Measurements from ENCODE around the gene MED15. TPM values are rescaled to one million over a fixed set of nuclear protein-coding genes. Genes with fewer than 3 reads are reported as not detected.

Gene MED15
- total and polyA plus RNA-seq, 2 donors from 2014 or later: 31.7 to 102 TPM

DNA sequence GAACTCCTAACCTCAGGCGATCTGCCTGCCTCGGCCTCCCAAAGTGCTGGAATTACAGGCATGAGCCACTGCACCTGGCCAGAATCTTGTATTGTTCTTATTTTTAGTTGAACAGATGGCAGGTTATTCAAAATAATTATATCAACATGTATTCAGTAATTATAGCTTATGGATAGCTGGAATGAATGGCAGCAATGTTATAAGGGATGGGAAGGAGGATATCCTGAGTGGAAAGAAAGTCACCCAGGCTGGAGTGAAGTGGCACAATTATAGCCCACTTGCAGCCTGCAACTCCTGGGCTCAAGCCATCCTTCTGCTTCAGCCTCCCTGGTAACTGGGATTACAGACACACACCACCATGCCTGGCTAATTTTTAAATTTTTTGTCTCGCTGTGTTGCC, 88.1 kb downstream of the MED15 start:
- Histone ChIP-seq H3K4me1 (ENCODE audit: control insufficient read depth in 2 of 3, insufficient read depth in 2 of 3, low read depth in 1 of 3, low read length in 3 of 3) (no peaks in the 10 kb centered on the region), H3K27me3 (ENCODE audit: control insufficient read depth, insufficient read depth, low read length) (no peaks in the 10 kb centered on the region), H3K36me3 (ENCODE audit: control insufficient read depth in 2 of 3, insufficient read depth in 3 of 3, low read length in 3 of 3) (no peaks in the 10 kb centered on the region), H3K9me3 (ENCODE audit: control insufficient read depth in 2 of 3, insufficient read depth in 1 of 3, low read length in 3 of 3) (no peaks in the 10 kb centered on the region), H3K4me3 (ENCODE audit: low read length in 3 of 3) (no peak overlapping the region), H3K27ac (ENCODE audit: low read depth in 2 of 2, low read length in 2 of 2) (no peak overlapping the region), H3K9ac (ENCODE audit: low read length in 3 of 3) (no peak overlapping the region)
- intact Hi-C loops (cut with DNase I): no loop called here
- FAIRE-seq (no peak), DNase-seq (no peak)
- TF ChIP-seq, protein P1, sequence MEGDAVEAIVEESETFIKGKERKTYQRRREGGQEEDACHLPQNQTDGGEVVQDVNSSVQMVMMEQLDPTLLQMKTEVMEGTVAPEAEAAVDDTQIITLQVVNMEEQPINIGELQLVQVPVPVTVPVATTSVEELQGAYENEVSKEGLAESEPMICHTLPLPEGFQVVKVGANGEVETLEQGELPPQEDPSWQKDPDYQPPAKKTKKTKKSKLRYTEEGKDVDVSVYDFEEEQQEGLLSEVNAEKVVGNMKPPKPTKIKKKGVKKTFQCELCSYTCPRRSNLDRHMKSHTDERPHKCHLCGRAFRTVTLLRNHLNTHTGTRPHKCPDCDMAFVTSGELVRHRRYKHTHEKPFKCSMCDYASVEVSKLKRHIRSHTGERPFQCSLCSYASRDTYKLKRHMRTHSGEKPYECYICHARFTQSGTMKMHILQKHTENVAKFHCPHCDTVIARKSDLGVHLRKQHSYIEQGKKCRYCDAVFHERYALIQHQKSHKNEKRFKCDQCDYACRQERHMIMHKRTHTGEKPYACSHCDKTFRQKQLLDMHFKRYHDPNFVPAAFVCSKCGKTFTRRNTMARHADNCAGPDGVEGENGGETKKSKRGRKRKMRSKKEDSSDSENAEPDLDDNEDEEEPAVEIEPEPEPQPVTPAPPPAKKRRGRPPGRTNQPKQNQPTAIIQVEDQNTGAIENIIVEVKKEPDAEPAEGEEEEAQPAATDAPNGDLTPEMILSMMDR (IDR thresholded peaks at IDR 0.05; ENCODE audit: borderline replicate concordance, extremely low read depth, insufficient read depth): no peak

DNA sequence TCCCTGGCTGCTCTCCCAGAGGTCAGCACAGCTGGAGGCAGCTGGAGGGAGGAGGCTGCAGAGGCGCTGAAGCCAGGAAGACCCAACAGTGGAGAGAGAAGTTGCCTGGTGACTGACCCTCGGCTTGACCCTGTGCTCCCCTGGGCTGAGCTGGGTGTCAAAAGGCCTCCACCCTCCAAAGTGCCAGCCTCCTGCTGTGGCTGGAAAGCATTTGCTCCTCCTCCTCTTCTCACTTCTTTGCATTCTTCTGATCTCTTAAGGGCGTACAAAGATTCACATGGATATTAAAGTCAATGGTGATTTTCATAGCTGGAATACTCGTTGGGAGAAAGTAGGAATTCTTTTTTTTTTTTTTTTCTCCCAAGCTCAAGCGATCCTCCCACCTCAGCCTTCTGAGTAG, 91.7 kb downstream of the MED15 start:
- TF ChIP-seq, protein P1 (IDR thresholded peaks at IDR 0.05; ENCODE audit: borderline replicate concordance, extremely low read depth, insufficient read depth): no peak
- FAIRE-seq (no peak), DNase-seq (no peak)
- no peak overlapping the region for H3K9ac ChIP-seq (ENCODE audit: low read length in 3 of 3)
- H3K36me3 ChIP-seq (ENCODE audit: control insufficient read depth in 2 of 3, insufficient read depth in 3 of 3, low read length in 3 of 3): no peaks in the 10 kb centered on the region
- no peaks in the 10 kb centered on the region for H3K9me3 ChIP-seq (ENCODE audit: control insufficient read depth in 2 of 3, insufficient read depth in 1 of 3, low read length in 3 of 3)
- no peak overlapping the region for H3K4me3 ChIP-seq (ENCODE audit: low read length in 3 of 3)
- intact Hi-C loops (cut with DNase I): no loop called here
- no peaks in the 10 kb centered on the region for H3K4me1 ChIP-seq (ENCODE audit: control insufficient read depth in 2 of 3, insufficient read depth in 2 of 3, low read depth in 1 of 3, low read length in 3 of 3)
- no peak overlapping the region for H3K27ac ChIP-seq (ENCODE audit: low read depth in 2 of 2, low read length in 2 of 2)
- no peaks in the 10 kb centered on the region for H3K27me3 ChIP-seq (ENCODE audit: control insufficient read depth, insufficient read depth, low read length)

DNA sequence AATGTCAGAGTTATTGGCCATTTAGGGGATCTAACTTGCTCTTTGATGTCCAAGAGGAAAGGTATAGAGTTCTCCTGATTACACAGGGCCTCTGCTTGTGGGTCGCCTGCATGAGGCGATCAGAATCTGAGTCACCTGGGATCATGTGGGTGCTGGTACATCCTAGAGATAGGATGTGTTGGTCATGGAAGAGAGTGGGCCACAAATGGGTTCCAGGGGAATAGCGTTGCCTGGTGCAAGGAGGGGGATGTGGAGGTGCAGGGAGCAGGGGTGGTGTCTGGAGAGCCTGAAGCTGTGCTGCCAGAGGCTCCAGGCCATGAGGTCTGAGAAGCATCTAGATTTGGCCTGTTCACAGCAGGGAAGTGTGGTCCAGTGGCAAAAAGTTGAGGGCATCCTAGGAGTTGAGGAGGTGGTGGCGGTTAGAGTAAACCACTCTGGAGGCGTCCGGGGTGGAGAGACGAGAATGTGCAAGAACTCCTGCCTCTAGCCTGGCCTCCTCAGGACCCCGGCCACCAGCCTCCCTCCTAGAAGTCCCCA, 92.8 kb downstream of the MED15 start:
- intact Hi-C loops (cut with DNase I): no loop called here
- TF ChIP-seq, protein P1 (IDR thresholded peaks at IDR 0.05; ENCODE audit: borderline replicate concordance, extremely low read depth, insufficient read depth): no peak

DNA sequence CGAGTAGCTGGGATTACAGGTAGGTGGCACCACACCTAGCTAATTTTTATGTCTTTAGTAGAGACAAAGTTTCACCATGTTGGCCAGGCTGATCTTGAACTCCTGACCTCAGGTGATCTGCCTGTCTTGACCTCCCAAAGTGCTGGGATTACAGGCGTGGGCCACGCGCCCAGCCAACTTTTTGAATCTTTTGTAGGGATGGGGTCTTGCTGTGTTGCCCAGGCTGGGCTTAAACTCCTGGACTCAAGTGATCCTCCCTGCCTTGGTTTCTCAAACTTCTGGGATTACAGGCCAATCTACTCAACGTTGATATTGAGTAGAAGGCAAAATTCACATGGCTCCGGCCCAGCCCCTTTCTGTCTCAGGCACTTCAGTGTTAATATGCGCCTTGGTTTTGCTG, 93.9 kb downstream of the MED15 start:
- H3K27ac ChIP-seq (ENCODE audit: low read depth in 2 of 2, low read length in 2 of 2): no peak overlapping the region
- H3K4me1 ChIP-seq (ENCODE audit: control insufficient read depth in 2 of 3, insufficient read depth in 2 of 3, low read depth in 1 of 3, low read length in 3 of 3): no peaks in the 10 kb centered on the region
- no peaks in the 10 kb centered on the region for H3K9me3 ChIP-seq (ENCODE audit: control insufficient read depth in 2 of 3, insufficient read depth in 1 of 3, low read length in 3 of 3)
- H3K9ac ChIP-seq (ENCODE audit: low read length in 3 of 3): no peak overlapping the region
- intact Hi-C loops (cut with DNase I): no loop called here
- no peaks in the 10 kb centered on the region for H3K36me3 ChIP-seq (ENCODE audit: control insufficient read depth in 2 of 3, insufficient read depth in 3 of 3, low read length in 3 of 3)
- H3K27me3 ChIP-seq (ENCODE audit: control insufficient read depth, insufficient read depth, low read length): no peaks in the 10 kb centered on the region
- DNase-seq (no peak), FAIRE-seq (no peak)
- TF ChIP-seq, protein P1 (IDR thresholded peaks at IDR 0.05; ENCODE audit: borderline replicate concordance, extremely low read depth, insufficient read depth): no peak
- no peak overlapping the region for H3K4me3 ChIP-seq (ENCODE audit: low read length in 3 of 3)

More for the DNA sequence above, 92.8 kb downstream of the MED15 start:
- Histone ChIP-seq H3K4me1 (ENCODE audit: control insufficient read depth in 2 of 3, insufficient read depth in 2 of 3, low read depth in 1 of 3, low read length in 3 of 3) (no peaks in the 10 kb centered on the region), H3K27ac (ENCODE audit: low read depth in 2 of 2, low read length in 2 of 2) (no peak overlapping the region), H3K4me3 (ENCODE audit: low read length in 3 of 3) (no peak overlapping the region), H3K36me3 (ENCODE audit: control insufficient read depth in 2 of 3, insufficient read depth in 3 of 3, low read length in 3 of 3) (no peaks in the 10 kb centered on the region), H3K27me3 (ENCODE audit: control insufficient read depth, insufficient read depth, low read length) (no peaks in the 10 kb centered on the region), H3K9ac (ENCODE audit: low read length in 3 of 3) (no peak overlapping the region), H3K9me3 (ENCODE audit: control insufficient read depth in 2 of 3, insufficient read depth in 1 of 3, low read length in 3 of 3) (no peaks in the 10 kb centered on the region)
- FAIRE-seq: no peak
- DNase-seq: no peak

Data from kidney (tissue), 14 donors.